HS-27A (cell line): ENCODE data around the gene KRT7.

Experiments used
- DNase-seq: peaks from one replicate; pipeline ENCODE4 v3.0.0-alpha.2; 2012; ENCODE audit warnings: low read depth, missing footprints

Gene KRT7

GRCh38 chr12:52199294-52199919, 33.6 kb upstream of the KRT7 start:
- no peak for DNase-seq

GRCh38 chr12:52200086-52200780, 32.8 kb upstream of the KRT7 start:
- DNase-seq, result no peak

- no peak for DNase-seq
These were observed 32.1 kb upstream of the KRT7 start for GRCh38 chr12:52200781-52201450.

- no peak for DNase-seq
These were observed 31.6 kb upstream of the KRT7 start for GRCh38 chr12:52201451-52201839.

GRCh38 chr12:52202361-52203078, 30.5 kb upstream of the KRT7 start:
- DNase-seq, result no peak

- no peak for DNase-seq
These were observed 29.7 kb upstream of the KRT7 start for GRCh38 chr12:52203079-52203921.

- no peak for DNase-seq
These were observed 28.7 kb upstream of the KRT7 start for GRCh38 chr12:52204095-52204930.

GRCh38 chr12:52204931-52205505, 28.0 kb upstream of the KRT7 start:
- no peak for DNase-seq

GRCh38 chr12:52205612-52206303, 27.3 kb upstream of the KRT7 start:
- no peak for DNase-seq

GRCh38 chr12:52206304-52207040, 26.6 kb upstream of the KRT7 start:
- no peak for DNase-seq

GRCh38 chr12:52207106-52207505, 25.9 kb upstream of the KRT7 start:
- DNase-seq, result no peak

GRCh38 chr12:52207895-52208294, 25.1 kb upstream of the KRT7 start:
- DNase-seq, result no peak

GRCh38 chr12:52208424-52209165, 24.4 kb upstream of the KRT7 start:
- no peak for DNase-seq

- no peak for DNase-seq
These were observed 23.7 kb upstream of the KRT7 start for GRCh38 chr12:52209321-52209720.

- no peak for DNase-seq
These were observed 22.7 kb upstream of the KRT7 start for GRCh38 chr12:52210186-52210924.

- DNase-seq, result no peak
These were observed 22.0 kb upstream of the KRT7 start for GRCh38 chr12:52210925-52211650.
